Measurements from ENCODE around the gene CCDC69. TPM values are rescaled to one million over a fixed set of nuclear protein-coding genes. Genes with fewer than 3 reads are reported as not detected.

Gene CCDC69
- total RNA-seq, 4 donors from 2014 or later, result 204 to 317 (median 256) TPM

DNA sequence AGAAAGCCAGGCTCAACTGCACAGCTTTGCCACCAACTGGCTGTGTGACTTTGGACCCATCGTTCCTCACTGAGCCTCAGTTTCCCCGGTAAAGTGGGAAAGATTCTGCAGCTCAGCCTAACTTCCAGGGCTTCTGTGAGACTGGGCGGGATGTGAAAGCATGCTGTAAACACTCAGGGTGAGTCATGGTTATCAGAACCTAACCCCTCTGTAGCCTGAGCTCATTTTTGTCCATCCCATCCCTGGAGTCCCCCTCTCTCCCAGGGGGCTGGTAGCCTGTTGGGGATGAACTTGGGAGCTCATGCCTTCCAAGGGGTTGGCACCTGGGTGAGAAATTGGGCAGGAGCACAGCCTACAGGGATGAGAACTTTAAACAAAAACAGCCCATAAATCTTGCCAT, 2.3 kb downstream of the CCDC69 start:
- H3K36me3 ChIP-seq, result no peaks in the 10 kb centered on the region
- TF ChIP-seq EP300 (IDR thresholded peaks at IDR 0.05) (no peak), POLR2AphosphoS5 (IDR thresholded peaks at IDR 0.05) (peak; percentile 11)
- WGBS, 2 donors (ENCODE audit: low coverage in 1 of 2), result 22 to 37% methylated on average over 2 to 3 of the region's 3 CpGs
- peaks cover 10 to 77% (median 32%) of the 10 kb centered on the region in 3 donors for H3K4me1 ChIP-seq
- H3K4me3 ChIP-seq, result peak overlapping the region in 1 of 2 donors; percentile 94
- no peaks in the 10 kb centered on the region for H3K27me3 ChIP-seq
- H3K27ac ChIP-seq, result peak overlapping the region; percentile 69 to 94 (median 90)
- no peaks in the 10 kb centered on the region for H3K9me3 ChIP-seq
- ATAC-seq, result no peak

DNA sequence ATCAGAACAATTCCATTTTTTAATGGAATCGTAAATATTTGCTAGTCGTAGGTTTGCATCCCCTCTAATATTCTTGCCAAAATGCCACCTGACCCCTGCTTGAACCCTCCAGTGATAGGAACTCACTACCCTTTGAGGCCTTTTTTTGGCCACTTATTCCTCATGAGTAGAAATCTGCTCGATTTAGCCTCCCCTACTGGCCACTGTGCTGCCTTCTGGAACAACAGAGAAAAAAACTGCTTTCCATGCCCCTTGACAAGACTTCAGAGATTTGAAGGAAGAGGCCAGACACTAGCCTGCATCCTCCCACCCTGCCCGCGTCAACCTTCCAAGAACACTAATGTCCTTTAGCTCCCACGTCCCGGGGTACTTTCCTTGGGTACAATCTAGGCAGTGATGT, 4.1 kb downstream of the CCDC69 start:
- Histone ChIP-seq H3K27ac (peak overlapping the region in 3 of 4 donors; percentile 88 to 94 (median 92)), H3K27me3 (no peaks in the 10 kb centered on the region), H3K9me3 (no peaks in the 10 kb centered on the region), H3K36me3 (peaks cover 0 to 6% of the 10 kb centered on the region in 2 donors), H3K4me3 (no peak overlapping the region), H3K4me1 (peaks cover 10 to 94% (median 45%) of the 10 kb centered on the region in 3 donors)
- 72 to 75% methylated on average over 6 to 7 of the region's 7 CpGs for WGBS, 2 donors (ENCODE audit: low coverage in 1 of 2)
- TF ChIP-seq EP300 (IDR thresholded peaks at IDR 0.05), result no peak
- no peak for TF ChIP-seq POLR2AphosphoS5 (IDR thresholded peaks at IDR 0.05)
- TF ChIP-seq, protein P1, sequence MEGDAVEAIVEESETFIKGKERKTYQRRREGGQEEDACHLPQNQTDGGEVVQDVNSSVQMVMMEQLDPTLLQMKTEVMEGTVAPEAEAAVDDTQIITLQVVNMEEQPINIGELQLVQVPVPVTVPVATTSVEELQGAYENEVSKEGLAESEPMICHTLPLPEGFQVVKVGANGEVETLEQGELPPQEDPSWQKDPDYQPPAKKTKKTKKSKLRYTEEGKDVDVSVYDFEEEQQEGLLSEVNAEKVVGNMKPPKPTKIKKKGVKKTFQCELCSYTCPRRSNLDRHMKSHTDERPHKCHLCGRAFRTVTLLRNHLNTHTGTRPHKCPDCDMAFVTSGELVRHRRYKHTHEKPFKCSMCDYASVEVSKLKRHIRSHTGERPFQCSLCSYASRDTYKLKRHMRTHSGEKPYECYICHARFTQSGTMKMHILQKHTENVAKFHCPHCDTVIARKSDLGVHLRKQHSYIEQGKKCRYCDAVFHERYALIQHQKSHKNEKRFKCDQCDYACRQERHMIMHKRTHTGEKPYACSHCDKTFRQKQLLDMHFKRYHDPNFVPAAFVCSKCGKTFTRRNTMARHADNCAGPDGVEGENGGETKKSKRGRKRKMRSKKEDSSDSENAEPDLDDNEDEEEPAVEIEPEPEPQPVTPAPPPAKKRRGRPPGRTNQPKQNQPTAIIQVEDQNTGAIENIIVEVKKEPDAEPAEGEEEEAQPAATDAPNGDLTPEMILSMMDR (IDR thresholded peaks at IDR 0.05), result peak in 2 of 4 experiments; percentile 19 to 44
- no peak for TF ChIP-seq POLR2A (IDR thresholded peaks at IDR 0.05)
- ATAC-seq, result no peak

DNA sequence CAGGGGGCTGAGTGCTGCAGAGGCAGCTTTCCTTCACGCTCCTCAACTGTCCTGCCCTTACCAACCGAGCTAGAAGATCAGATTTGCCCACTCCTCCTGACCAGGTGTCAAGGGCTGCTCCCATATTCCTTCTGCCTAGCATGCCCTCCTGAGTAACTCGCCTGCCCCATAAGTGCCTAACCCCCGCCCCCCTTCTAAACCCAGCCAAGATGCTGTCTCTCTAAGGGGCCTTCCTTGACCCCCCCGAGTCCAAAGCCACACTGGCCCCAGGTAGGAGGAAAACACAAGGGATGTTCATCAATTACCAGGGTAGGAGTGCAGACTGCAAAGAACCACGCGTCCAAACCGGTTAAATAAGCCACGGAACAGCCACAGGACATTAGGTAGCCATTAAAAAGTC, 4.8 kb downstream of the CCDC69 start:
- Histone ChIP-seq H3K27ac (peak overlapping the region in 3 of 4 donors; percentile 88 to 94 (median 92)), H3K36me3 (peaks cover 0 to 8% of the 10 kb centered on the region in 2 donors), H3K4me3 (no peak overlapping the region), H3K4me1 (peaks cover 14 to 94% (median 50%) of the 10 kb centered on the region in 3 donors), H3K9me3 (no peaks in the 10 kb centered on the region), H3K27me3 (no peaks in the 10 kb centered on the region)
- TF ChIP-seq, protein P1 (IDR thresholded peaks at IDR 0.05), result no peak
- TF ChIP-seq POLR2AphosphoS5 (IDR thresholded peaks at IDR 0.05), result no peak
- TF ChIP-seq POLR2A (IDR thresholded peaks at IDR 0.05), result no peak
- TF ChIP-seq EP300 (IDR thresholded peaks at IDR 0.05), result no peak
- ATAC-seq, result no peak
- WGBS, 2 donors (ENCODE audit: low coverage in 1 of 2), result 90 to 100% methylated on average over 2 to 7 of the region's 9 CpGs

DNA sequence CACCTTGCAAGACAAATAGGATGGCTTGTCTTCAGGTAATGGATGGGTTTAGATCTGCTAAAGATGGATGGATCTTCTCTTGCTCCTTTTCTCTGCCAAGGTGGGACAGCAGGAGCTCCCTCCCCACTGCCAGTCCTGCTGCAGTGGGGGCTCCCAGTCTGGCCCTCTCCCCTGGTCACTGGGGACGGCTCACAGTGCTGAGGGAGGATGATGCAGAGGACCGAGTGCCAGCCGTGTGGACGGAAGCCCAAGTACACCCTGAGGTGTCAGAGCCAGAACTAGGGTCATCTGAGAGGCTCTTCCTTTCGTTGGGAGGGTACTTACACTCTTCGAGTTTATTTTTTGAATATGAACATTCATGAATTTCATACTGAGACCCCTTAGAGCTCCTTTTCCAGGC, 5.7 kb downstream of the CCDC69 start:
- no peak overlapping the region for H3K4me3 ChIP-seq
- TF ChIP-seq EP300 (IDR thresholded peaks at IDR 0.05) (no peak), POLR2A (IDR thresholded peaks at IDR 0.05) (no peak), POLR2AphosphoS5 (IDR thresholded peaks at IDR 0.05) (no peak)
- TF ChIP-seq, protein P1 (IDR thresholded peaks at IDR 0.05), result no peak
- H3K4me1 ChIP-seq, result peaks cover 14 to 100% (median 60%) of the 10 kb centered on the region in 3 donors
- no peaks in the 10 kb centered on the region for H3K27me3 ChIP-seq
- peak overlapping the region; percentile 34 to 94 (median 90) for H3K27ac ChIP-seq
- peaks cover 0 to 8% of the 10 kb centered on the region in 2 donors for H3K36me3 ChIP-seq
- ATAC-seq, result no peak
- WGBS, 2 donors (ENCODE audit: low coverage in 1 of 2), result 40 to 95% methylated on average over 2 to 3 of the region's 6 CpGs
- no peaks in the 10 kb centered on the region for H3K9me3 ChIP-seq

DNA sequence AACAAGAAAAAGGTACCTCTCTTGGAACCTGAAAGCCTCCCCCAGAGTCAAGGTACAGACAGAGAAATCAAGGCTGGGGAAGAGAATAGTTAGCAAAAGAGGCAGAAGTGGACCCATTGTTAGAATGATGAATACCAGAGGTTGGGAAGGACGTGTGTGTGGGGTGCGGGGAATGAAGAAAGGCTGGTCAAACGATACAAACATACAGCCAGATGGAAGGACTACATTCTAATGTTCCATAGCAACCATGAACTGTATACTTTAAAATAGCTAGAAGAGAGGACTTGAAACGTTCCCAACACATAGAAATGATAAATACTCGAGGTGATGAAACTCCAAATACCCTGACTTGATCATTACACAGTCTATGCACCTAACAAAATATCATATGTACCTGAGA, 7.1 kb downstream of the CCDC69 start:
- H3K4me3 ChIP-seq, result no peak overlapping the region
- TF ChIP-seq POLR2AphosphoS5 (IDR thresholded peaks at IDR 0.05) (no peak), EP300 (IDR thresholded peaks at IDR 0.05) (no peak), POLR2A (IDR thresholded peaks at IDR 0.05) (no peak)
- TF ChIP-seq, protein P1 (IDR thresholded peaks at IDR 0.05), result no peak
- H3K4me1 ChIP-seq, result peaks cover 11 to 100% (median 61%) of the 10 kb centered on the region in 3 donors
- H3K9me3 ChIP-seq, result no peaks in the 10 kb centered on the region
- 36 to 51% methylated on average over 4 to 5 of the region's 5 CpGs for WGBS, 2 donors (ENCODE audit: low coverage in 1 of 2)
- H3K27me3 ChIP-seq, result no peaks in the 10 kb centered on the region
- H3K36me3 ChIP-seq, result peaks cover 0 to 8% of the 10 kb centered on the region in 2 donors
- no peak for ATAC-seq
- H3K27ac ChIP-seq, result peak overlapping the region in 3 of 4 donors; percentile 88 to 94 (median 92)
